ENCODE data around the gene PPP1R13B.

The PPP1R13B gene

GRCh38 chr14:103732868-103733620, 114.3 kb downstream of the PPP1R13B start:
- H3K4me3 Mint-ChIP-seq = no peak overlapping the region
- no peaks in the 10 kb centered on the region for H3K4me1 Mint-ChIP-seq (ENCODE audit: low read depth)
- no peaks in the 10 kb centered on the region for H3K36me3 Mint-ChIP-seq
- H3K9me3 Mint-ChIP-seq (ENCODE audit: low read depth) = no peaks in the 10 kb centered on the region
- no peaks in the 10 kb centered on the region for H3K27me3 Mint-ChIP-seq
- H3K27ac Mint-ChIP-seq = peak overlapping the region; percentile 4

DNA sequence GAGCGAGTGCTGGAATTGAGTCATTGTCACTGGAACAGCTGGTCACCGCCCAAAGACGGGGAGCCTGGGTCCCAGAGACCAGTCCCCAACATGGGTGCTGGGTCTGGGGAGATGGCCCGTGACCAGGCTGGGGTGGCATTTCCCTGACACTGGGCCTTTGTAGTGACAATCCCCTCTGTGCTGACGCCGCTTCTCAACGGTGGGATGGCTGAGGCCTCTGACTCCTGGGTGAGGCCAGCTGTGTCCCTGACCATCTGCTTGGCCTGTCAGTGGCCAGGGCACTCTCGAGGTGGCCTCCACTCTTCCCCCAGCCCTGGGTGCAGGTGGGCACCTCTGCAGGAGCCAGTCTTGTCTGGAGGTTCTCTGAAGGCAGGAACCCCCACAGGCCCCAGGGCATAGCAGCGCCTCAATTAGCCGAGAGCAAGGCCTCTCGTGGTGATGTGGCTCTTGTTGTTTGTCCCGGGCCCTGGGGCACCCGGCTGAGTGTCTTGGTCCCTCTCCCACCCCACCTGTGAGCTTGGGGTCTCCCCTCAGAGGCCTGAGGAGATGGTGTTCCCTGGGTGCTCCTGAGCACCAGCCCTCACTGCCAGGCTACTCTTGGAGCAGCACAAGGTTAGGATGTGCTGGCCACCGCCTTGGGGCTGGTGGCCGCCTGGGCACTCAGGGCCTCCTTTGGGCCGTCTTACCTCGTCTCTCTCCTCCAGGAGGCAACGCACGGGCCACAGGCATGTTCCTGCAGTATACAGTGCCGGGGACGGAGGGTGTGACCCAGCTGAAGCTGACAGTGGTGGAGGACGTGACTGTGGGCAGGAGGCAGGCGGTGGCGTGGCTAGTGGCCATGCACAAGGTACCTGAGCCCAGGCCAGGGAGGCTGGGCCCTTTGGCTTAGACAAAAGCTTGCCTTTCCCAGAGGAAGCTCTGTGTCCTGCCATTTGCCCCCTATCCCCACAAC, 115.2 kb downstream of the PPP1R13B start:
- Mint-ChIP-seq H3K4me3 (no peak overlapping the region), H3K36me3 (no peaks in the 10 kb centered on the region), H3K4me1 (ENCODE audit: low read depth) (no peaks in the 10 kb centered on the region), H3K27ac (no peak overlapping the region), H3K9me3 (ENCODE audit: low read depth) (no peaks in the 10 kb centered on the region), H3K27me3 (no peaks in the 10 kb centered on the region)

DNA sequence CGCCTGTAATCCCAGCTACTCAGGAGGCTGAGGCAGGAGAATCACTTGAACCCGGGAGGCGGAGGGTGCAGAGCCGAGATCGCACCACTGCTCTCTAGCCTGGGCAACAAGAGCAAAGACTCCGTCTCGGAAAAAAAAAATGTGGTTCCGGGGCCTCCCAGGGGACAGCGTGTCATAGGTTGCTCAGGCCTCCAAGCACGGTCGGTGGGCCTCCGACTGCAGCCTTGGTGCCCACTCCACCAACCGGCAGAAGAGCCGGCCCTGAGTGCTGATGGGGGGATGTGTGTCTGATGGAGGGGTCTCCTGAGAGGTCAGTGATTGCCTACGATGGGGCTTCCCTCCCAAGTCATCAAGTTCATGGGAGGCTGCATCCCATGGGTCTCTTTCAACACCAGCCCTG, 115.9 kb downstream of the PPP1R13B start:
- Mint-ChIP-seq H3K27me3 (no peaks in the 10 kb centered on the region), H3K36me3 (no peaks in the 10 kb centered on the region), H3K4me3 (no peak overlapping the region), H3K4me1 (ENCODE audit: low read depth) (no peaks in the 10 kb centered on the region), H3K9me3 (ENCODE audit: low read depth) (no peaks in the 10 kb centered on the region), H3K27ac (no peak overlapping the region)

DNA sequence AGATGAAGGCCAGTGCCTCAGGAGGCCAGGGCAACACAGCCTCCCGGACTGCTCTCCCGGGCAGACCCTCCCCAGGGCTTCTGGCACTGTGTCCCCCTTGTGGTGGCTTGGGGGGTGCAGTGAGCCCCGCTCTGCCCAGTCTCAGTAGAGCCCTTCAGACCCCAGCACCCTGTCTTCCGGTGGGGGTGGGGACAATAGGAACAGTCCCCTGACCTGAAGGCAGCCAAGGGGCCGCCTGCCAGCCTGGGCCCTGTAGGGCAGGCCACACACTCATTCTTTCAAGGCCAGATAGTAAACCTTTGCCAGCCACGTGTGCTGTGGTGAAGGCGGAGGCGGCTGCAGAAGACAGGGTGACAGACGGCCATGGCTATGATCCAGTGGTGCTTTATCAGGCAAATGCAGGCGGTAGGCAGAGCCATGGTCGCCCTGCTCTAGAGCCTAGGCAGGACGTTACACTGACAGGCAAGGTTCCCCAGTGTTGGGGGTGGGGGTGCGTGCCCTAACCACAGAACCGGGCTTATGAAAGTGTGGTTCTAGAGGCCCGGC, 116.8 kb downstream of the PPP1R13B start:
- H3K4me3 Mint-ChIP-seq = no peak overlapping the region
- H3K9me3 Mint-ChIP-seq (ENCODE audit: low read depth) = no peaks in the 10 kb centered on the region
- no peaks in the 10 kb centered on the region for H3K4me1 Mint-ChIP-seq (ENCODE audit: low read depth)
- no peaks in the 10 kb centered on the region for H3K36me3 Mint-ChIP-seq
- no peak overlapping the region for H3K27ac Mint-ChIP-seq
- no peaks in the 10 kb centered on the region for H3K27me3 Mint-ChIP-seq

GRCh38 chr14:103729496-103730448, 117.6 kb downstream of the PPP1R13B start:
- H3K4me1 Mint-ChIP-seq (ENCODE audit: low read depth) = no peaks in the 10 kb centered on the region
- no peaks in the 10 kb centered on the region for H3K36me3 Mint-ChIP-seq
- H3K27me3 Mint-ChIP-seq = no peaks in the 10 kb centered on the region
- no peak overlapping the region for H3K27ac Mint-ChIP-seq
- H3K9me3 Mint-ChIP-seq (ENCODE audit: low read depth) = no peaks in the 10 kb centered on the region
- no peak overlapping the region for H3K4me3 Mint-ChIP-seq

GRCh38 chr14:103728721-103729120, 118.7 kb downstream of the PPP1R13B start:
- H3K4me1 Mint-ChIP-seq (ENCODE audit: low read depth) = no peaks in the 10 kb centered on the region
- H3K27me3 Mint-ChIP-seq = no peaks in the 10 kb centered on the region
- H3K4me3 Mint-ChIP-seq = no peak overlapping the region
- H3K36me3 Mint-ChIP-seq = no peaks in the 10 kb centered on the region
- H3K27ac Mint-ChIP-seq = no peak overlapping the region
- no peaks in the 10 kb centered on the region for H3K9me3 Mint-ChIP-seq (ENCODE audit: low read depth)

GRCh38 chr14:103728141-103728540, 119.2 kb downstream of the PPP1R13B start:
- H3K4me1 Mint-ChIP-seq (ENCODE audit: low read depth) = no peaks in the 10 kb centered on the region
- no peaks in the 10 kb centered on the region for H3K36me3 Mint-ChIP-seq
- H3K4me3 Mint-ChIP-seq = no peak overlapping the region
- H3K27me3 Mint-ChIP-seq = no peaks in the 10 kb centered on the region
- H3K9me3 Mint-ChIP-seq (ENCODE audit: low read depth) = no peaks in the 10 kb centered on the region
- no peak overlapping the region for H3K27ac Mint-ChIP-seq

- no peak overlapping the region for H3K4me3 Mint-ChIP-seq
- H3K4me1 Mint-ChIP-seq (ENCODE audit: low read depth) = no peaks in the 10 kb centered on the region
- no peaks in the 10 kb centered on the region for H3K9me3 Mint-ChIP-seq (ENCODE audit: low read depth)
- no peaks in the 10 kb centered on the region for H3K27me3 Mint-ChIP-seq
- H3K27ac Mint-ChIP-seq = no peak overlapping the region
- no peaks in the 10 kb centered on the region for H3K36me3 Mint-ChIP-seq
These were observed 119.9 kb downstream of the PPP1R13B start for GRCh38 chr14:103727313-103727980.

DNA sequence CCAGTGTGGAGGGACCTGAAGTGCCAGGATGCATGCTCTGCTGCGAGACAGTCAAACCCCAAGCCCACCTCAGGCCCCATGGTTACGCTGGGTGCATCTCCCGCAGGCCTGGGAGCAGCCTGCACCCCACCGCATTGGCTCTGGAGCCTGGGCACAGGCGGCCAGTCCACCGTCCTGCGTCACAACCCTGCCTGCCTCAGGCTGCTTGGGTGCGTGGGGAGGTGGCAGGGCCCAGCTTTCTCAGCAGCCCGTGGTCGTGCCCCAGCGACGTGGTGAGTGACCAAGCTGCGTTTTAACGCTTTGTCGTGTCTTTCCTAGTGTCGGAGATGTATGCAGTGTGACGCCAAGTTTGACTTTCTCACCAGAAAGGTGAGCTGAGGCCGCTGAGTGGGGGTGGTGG, 120.9 kb downstream of the PPP1R13B start:
- Mint-ChIP-seq H3K4me1 (ENCODE audit: low read depth) (peaks cover 4% of the 10 kb centered on the region), H3K9me3 (ENCODE audit: low read depth) (no peaks in the 10 kb centered on the region), H3K36me3 (no peaks in the 10 kb centered on the region), H3K27ac (no peak overlapping the region), H3K27me3 (no peaks in the 10 kb centered on the region), H3K4me3 (no peak overlapping the region)

GRCh38 chr14:103725739-103726395, 121.5 kb downstream of the PPP1R13B start:
- Mint-ChIP-seq H3K36me3 (no peaks in the 10 kb centered on the region), H3K9me3 (ENCODE audit: low read depth) (no peaks in the 10 kb centered on the region), H3K27ac (no peak overlapping the region), H3K4me1 (ENCODE audit: low read depth) (peaks cover 4% of the 10 kb centered on the region), H3K27me3 (no peaks in the 10 kb centered on the region), H3K4me3 (no peak overlapping the region)

- H3K4me3 Mint-ChIP-seq = no peak overlapping the region
- H3K27ac Mint-ChIP-seq = no peak overlapping the region
- no peaks in the 10 kb centered on the region for H3K36me3 Mint-ChIP-seq
- H3K9me3 Mint-ChIP-seq (ENCODE audit: low read depth) = no peaks in the 10 kb centered on the region
- H3K27me3 Mint-ChIP-seq = no peaks in the 10 kb centered on the region
- H3K4me1 Mint-ChIP-seq (ENCODE audit: low read depth) = peaks cover 7% of the 10 kb centered on the region
These were observed 122.2 kb downstream of the PPP1R13B start for GRCh38 chr14:103725001-103725682.

GRCh38 chr14:103724116-103724515, 123.3 kb downstream of the PPP1R13B start:
- Mint-ChIP-seq H3K9me3 (ENCODE audit: low read depth) (no peaks in the 10 kb centered on the region), H3K4me3 (no peak overlapping the region), H3K27me3 (no peaks in the 10 kb centered on the region), H3K36me3 (no peaks in the 10 kb centered on the region), H3K4me1 (ENCODE audit: low read depth) (peaks cover 18% of the 10 kb centered on the region), H3K27ac (no peak overlapping the region)

GRCh38 chr14:103723748-103724081, 123.7 kb downstream of the PPP1R13B start:
- no peaks in the 10 kb centered on the region for H3K36me3 Mint-ChIP-seq
- H3K9me3 Mint-ChIP-seq (ENCODE audit: low read depth) = no peaks in the 10 kb centered on the region
- peaks cover 19% of the 10 kb centered on the region for H3K4me1 Mint-ChIP-seq (ENCODE audit: low read depth)
- no peaks in the 10 kb centered on the region for H3K27me3 Mint-ChIP-seq
- no peak overlapping the region for H3K4me3 Mint-ChIP-seq
- no peak overlapping the region for H3K27ac Mint-ChIP-seq

Measured in activated naive CD8-positive, alpha-beta T cell (primary cell).